GM12864 (cell line): ENCODE data around the gene LGI2.

ENCODE experiments used
- DNase-seq: peaks from one replicate; pipeline ENCODE4 v3.0.0-alpha.2; 2011; ENCODE audit warnings: low read depth
- H3K4me3 ChIP-seq: 2 replicates; pipeline ENCODE4 v1.5.1; 2011; ENCODE audit warnings: mild to moderate bottlenecking, low read depth, low read length, control low read depth
- TF ChIP-seq, protein P1 (sequence below): IDR thresholded peaks from 2 replicates; pipeline ENCODE4 v1.5.1; 2011; ENCODE audit warnings: low read depth, mild to moderate bottlenecking, moderate library complexity, low read length, control low read depth, inconsistent platforms; ENCODE audit errors: missing control alignments

The LGI2 gene

DNA sequence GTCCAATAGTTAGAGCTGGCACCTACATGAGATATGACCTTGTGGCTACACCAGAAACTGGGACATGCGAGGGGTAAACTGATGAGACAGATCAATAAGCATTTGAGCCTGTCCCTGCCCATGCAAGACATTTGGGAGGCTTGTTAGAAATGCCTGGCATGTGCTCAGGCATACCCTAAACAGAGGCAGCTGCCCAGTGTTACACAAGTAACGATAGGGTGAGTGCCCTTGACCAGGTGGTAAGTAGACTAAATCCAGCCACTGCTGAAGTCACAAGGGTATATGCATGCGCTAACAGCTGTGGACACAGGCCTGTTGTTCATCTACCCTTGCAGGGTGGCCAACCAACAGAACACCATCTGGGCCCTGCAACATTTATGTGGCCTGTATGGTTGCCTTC lies 61.8 kb downstream of the LGI2 start:
- H3K4me3 ChIP-seq: no peak overlapping the region
- TF ChIP-seq, protein P1, sequence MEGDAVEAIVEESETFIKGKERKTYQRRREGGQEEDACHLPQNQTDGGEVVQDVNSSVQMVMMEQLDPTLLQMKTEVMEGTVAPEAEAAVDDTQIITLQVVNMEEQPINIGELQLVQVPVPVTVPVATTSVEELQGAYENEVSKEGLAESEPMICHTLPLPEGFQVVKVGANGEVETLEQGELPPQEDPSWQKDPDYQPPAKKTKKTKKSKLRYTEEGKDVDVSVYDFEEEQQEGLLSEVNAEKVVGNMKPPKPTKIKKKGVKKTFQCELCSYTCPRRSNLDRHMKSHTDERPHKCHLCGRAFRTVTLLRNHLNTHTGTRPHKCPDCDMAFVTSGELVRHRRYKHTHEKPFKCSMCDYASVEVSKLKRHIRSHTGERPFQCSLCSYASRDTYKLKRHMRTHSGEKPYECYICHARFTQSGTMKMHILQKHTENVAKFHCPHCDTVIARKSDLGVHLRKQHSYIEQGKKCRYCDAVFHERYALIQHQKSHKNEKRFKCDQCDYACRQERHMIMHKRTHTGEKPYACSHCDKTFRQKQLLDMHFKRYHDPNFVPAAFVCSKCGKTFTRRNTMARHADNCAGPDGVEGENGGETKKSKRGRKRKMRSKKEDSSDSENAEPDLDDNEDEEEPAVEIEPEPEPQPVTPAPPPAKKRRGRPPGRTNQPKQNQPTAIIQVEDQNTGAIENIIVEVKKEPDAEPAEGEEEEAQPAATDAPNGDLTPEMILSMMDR: no peak
- no peak for DNase-seq

DNA sequence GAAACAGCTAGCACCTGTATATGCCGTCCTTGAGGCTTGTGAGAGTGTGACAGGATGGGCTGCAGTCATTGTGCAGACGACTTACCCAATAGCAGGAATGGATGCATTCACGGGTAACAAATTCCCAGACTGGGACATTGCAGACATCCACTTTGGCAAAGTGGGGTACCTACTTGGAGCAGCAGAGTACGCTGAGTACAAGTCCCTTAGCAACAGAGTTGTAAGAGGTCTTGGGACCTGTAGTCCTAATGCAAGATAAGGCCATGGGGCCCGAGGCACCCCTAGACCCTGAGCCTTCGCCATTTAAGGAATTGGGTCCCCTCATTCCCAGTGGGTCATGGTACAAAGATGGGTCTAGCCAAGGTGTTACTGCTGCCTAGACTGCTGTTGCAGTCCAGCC lies 62.5 kb downstream of the LGI2 start:
- TF ChIP-seq, protein P1: no peak
- H3K4me3 ChIP-seq: no peak overlapping the region
- DNase-seq: no peak

DNA sequence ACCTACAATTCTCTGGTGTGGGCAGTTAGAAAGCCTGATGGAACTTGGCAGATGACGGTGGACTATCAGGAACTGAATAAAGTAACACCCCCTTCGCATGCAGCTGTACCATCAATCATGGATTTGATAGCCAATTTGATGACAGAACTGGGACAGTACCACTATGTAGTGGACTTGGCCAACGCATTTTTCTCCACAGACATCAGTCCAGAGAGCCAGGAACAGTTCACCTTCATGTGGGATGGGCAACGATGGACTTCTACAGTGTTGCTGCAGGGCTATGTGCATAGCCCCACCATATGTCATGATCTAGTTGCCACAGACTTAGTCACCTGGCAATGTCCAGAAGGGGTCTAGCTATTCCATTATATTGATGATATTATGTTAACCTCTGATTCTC lies 63.4 kb downstream of the LGI2 start:
- no peak for DNase-seq
- TF ChIP-seq, protein P1: no peak
- no peak overlapping the region for H3K4me3 ChIP-seq

DNA sequence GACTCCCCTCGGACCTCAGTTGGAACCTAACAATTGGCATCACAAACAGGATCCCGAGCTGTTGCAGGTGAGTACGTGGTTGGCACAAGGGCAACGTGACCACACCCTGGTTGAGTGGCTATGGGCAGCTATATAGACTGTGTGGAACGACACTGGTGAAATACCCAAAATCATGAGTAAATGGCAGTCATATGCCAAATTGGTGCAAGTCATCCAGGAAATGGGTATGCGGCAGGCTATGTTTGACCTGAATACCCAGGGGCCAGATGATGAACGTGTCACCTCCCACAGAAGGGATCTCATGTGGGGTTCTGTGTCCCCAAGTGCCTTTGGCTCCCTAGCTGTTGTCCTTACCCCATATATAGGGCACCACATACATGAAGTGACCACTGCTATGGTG lies 64.7 kb downstream of the LGI2 start:
- TF ChIP-seq, protein P1: no peak
- H3K4me3 ChIP-seq: no peak overlapping the region
- DNase-seq: no peak

DNA sequence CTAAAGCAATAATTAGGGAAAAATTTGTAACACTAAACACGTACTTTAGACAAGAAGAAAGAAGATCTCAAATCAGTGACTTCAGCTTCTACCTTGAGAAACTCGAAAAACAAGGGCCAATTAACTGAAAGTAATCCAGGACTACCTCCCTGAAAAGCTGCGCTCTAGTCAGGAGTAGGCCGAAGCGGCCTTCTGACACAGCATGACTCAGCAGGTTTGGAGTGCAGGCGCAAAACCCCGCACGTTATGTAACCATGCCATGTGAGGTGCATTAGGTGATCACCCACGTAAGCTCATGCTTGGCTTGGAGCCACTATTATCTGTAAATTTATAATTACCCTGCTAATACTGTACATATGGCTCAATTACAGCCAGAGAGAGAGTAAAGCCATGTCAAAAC lies 65.1 kb downstream of the LGI2 start:
- no peak for DNase-seq
- H3K4me3 ChIP-seq: no peak overlapping the region

DNA sequence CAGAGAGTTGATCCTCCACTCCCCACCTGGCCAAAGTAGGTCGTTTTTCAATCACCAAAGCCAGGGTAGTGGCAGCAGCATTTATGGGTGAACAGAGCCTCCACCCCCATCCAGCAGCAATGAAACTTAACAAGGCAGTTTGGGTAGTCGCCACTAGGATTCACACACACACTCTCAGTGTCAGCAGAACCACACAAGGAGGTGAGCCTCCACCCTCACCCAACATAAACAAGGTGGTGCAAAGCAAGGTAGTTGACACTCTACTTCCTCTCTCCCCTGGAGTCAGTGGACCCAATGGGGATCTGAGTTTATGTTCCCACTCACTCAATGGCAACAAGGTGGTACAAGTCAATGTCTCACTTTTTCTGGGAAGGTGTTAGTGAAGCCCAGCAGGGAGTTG lies 67.5 kb downstream of the LGI2 start:
- TF ChIP-seq, protein P1: no peak
- H3K4me3 ChIP-seq: no peak overlapping the region
- no peak for DNase-seq

More for the DNA sequence above, 65.1 kb downstream of the LGI2 start:
- TF ChIP-seq, protein P1: no peak

DNA sequence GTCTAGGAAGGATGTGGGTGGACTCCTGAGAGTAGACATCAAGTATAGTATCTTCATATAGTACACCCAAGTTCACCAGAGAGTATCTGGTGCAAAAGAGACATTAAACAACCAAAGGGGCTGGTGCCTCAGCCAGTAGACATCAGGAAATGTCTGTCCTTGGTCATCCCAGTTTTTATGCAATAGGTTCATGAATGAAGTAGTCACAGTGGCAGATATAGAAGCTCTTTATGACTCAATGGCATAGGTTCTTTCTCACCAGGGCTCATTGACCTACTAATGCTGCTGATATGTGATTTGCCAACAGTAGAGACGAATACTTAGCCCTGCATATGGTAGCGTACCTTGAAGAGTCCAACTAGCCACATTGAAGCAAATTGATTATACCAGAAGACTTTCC lies 72.9 kb downstream of the LGI2 start:
- no peak overlapping the region for H3K4me3 ChIP-seq
- TF ChIP-seq, protein P1: no peak
- no peak for DNase-seq
